H9 (cell line): ENCODE measurements around the gene MAP3K5. TPM values are rescaled to one million over a fixed set of nuclear protein-coding genes. Genes with fewer than 3 reads are reported as not detected.

Experiments
- DNase-seq: peaks from one replicate; pipeline ENCODE4 v3.0.0-alpha.2; 2017
- H2AFZ ChIP-seq: one replicate; pipeline ENCODE4 v1.6.1; 2013; ENCODE audit warnings: mild to moderate bottlenecking, low read length, control low read depth, moderate library complexity
- H2AK5ac ChIP-seq: 2 replicates; pipeline ENCODE4 v1.6.1; 2013; ENCODE audit warnings: low read length, control low read depth, mixed read lengths; ENCODE audit not compliant: insufficient read length
- H2BK120ac ChIP-seq: one replicate; pipeline ENCODE4 v1.6.1; 2013; ENCODE audit warnings: low read depth, mild to moderate bottlenecking, low read length, control low read depth, inconsistent platforms; ENCODE audit not compliant: poor library complexity, severe bottlenecking
- H2BK12ac ChIP-seq: 2 replicates; pipeline ENCODE4 v1.6.1; 2013; ENCODE audit warnings: low read length, control low read depth, mixed read lengths, low read depth; ENCODE audit not compliant: insufficient read length
- H2BK15ac ChIP-seq: 2 replicates; pipeline ENCODE4 v1.6.1; 2013; ENCODE audit warnings: low read depth, low read length, control low read depth
- H2BK20ac ChIP-seq: one replicate; pipeline ENCODE4 v1.6.1; 2013; ENCODE audit warnings: low read depth, mild to moderate bottlenecking, low read length, control low read depth, inconsistent platforms; ENCODE audit not compliant: poor library complexity, severe bottlenecking
- H2BK5ac ChIP-seq: 2 replicates; pipeline ENCODE4 v1.6.1; 2013; ENCODE audit warnings: low read length, control low read depth, mixed read lengths; ENCODE audit not compliant: insufficient read length
- H3K14ac ChIP-seq: 2 replicates; pipeline ENCODE4 v1.6.1; 2013; ENCODE audit warnings: low read length, control low read depth; ENCODE audit not compliant: insufficient read depth
- H3K18ac ChIP-seq: 2 replicates; pipeline ENCODE4 v1.6.1; 2013; ENCODE audit warnings: low read depth, mild to moderate bottlenecking, mixed read lengths, low read length, control low read depth; ENCODE audit not compliant: insufficient read length
- H3K23ac ChIP-seq: 2 replicates; pipeline ENCODE4 v1.6.1; 2013; ENCODE audit warnings: low read length, control low read depth, mixed read lengths, low read depth; ENCODE audit not compliant: insufficient read length
- H3K23me2 ChIP-seq: 2 replicates; pipeline ENCODE4 v1.6.1; 2013; ENCODE audit warnings: low read depth, mild to moderate bottlenecking, mixed read lengths, low read length, control low read depth; ENCODE audit not compliant: insufficient read length, poor library complexity, severe bottlenecking
- H3K27ac ChIP-seq: 2 replicates; pipeline ENCODE4 v1.5.1; 2013; ENCODE audit warnings: low read length, control low read depth, mixed read lengths, low read depth; ENCODE audit not compliant: insufficient read length
- H3K27me3 ChIP-seq: 2 replicates; pipeline ENCODE4 v1.6.1; 2013; ENCODE audit warnings: low read length, control low read depth, inconsistent platforms; ENCODE audit not compliant: insufficient read depth
- H3K4ac ChIP-seq: 2 replicates; pipeline ENCODE4 v1.6.1; 2013; ENCODE audit warnings: low read depth, mild to moderate bottlenecking, control low read depth, inconsistent platforms, low read length, moderate library complexity
- H3K4me1 ChIP-seq: 2 replicates; pipeline ENCODE4 v1.6.1; 2013; ENCODE audit warnings: low read length, control low read depth, inconsistent platforms; ENCODE audit not compliant: insufficient read depth
- H3K4me2 ChIP-seq: 2 replicates; pipeline ENCODE4 v1.6.1; 2013; ENCODE audit warnings: low read length, control low read depth, mixed read lengths; ENCODE audit not compliant: insufficient read length, insufficient read depth
- H3K56ac ChIP-seq: 2 replicates; pipeline ENCODE4 v1.6.1; 2013; ENCODE audit warnings: low read depth, mild to moderate bottlenecking, mixed read lengths, low read length, control low read depth; ENCODE audit not compliant: insufficient read length
- H3K79me1 ChIP-seq: 2 replicates; pipeline ENCODE4 v1.6.1; 2013; ENCODE audit warnings: low read depth, mild to moderate bottlenecking, moderate library complexity, low read length, control low read depth, inconsistent platforms; ENCODE audit not compliant: insufficient read depth, poor library complexity, severe bottlenecking
- H3K79me2 ChIP-seq: 2 replicates; pipeline ENCODE4 v1.6.1; 2013; ENCODE audit warnings: low read length, control low read depth, inconsistent platforms; ENCODE audit not compliant: insufficient read depth
- H3K9ac ChIP-seq: 2 replicates; pipeline ENCODE4 v1.6.1; 2013; ENCODE audit warnings: low read length, control low read depth, mixed read lengths; ENCODE audit not compliant: insufficient read length; ENCODE audit errors: extremely low read depth
- H3K9me3 ChIP-seq: one replicate; pipeline ENCODE4 v1.6.1; 2013; ENCODE audit warnings: low read depth, low read length, inconsistent platforms; ENCODE audit not compliant: control insufficient read depth
- H3T11ph ChIP-seq: one replicate; pipeline ENCODE4 v1.6.1; 2013; ENCODE audit warnings: mild to moderate bottlenecking, low read length, control low read depth, inconsistent platforms
- H4K20me1 ChIP-seq: one replicate; pipeline ENCODE4 v1.6.1; 2013; ENCODE audit not compliant: control insufficient read depth, insufficient read length, insufficient read depth
- H4K5ac ChIP-seq: 2 replicates; pipeline ENCODE4 v1.6.1; 2013; ENCODE audit warnings: low read depth, mild to moderate bottlenecking, mixed read lengths, low read length, control low read depth; ENCODE audit not compliant: insufficient read length
- H4K8ac ChIP-seq: replicated peaks from 2 replicates; pipeline ENCODE4 v1.6.1; 2013; ENCODE audit warnings: low read length, control low read depth, mixed read lengths, low read depth; ENCODE audit not compliant: insufficient read length
- H4K91ac ChIP-seq: 2 replicates; pipeline ENCODE4 v1.6.1; 2013; ENCODE audit warnings: low read depth, mild to moderate bottlenecking, moderate library complexity, mixed read lengths, low read length, control low read depth; ENCODE audit not compliant: insufficient read length
- H3K27ac Mint-ChIP-seq, 3 experiments: 2 replicates in 2 of 3; 3 replicates in 1 of 3; pipeline ENCODE4 v1.8.0; 2020 to 2021; ENCODE audit warnings: mixed read lengths in 3 of 3, mild to moderate bottlenecking in 1 of 3, moderate library complexity in 1 of 3
- H3K27me3 Mint-ChIP-seq: 2 replicates; pipeline ENCODE4 v1.8.0; 2021; ENCODE audit warnings: low read depth, mild to moderate bottlenecking, moderate library complexity, mixed read lengths
- H3K36me3 Mint-ChIP-seq, 3 experiments: 2 replicates in 2 of 3; 3 replicates in 1 of 3; pipeline ENCODE4 v1.8.0; 2020 to 2021; ENCODE audit warnings: low read depth in 3 of 3, mixed read lengths in 3 of 3; ENCODE audit not compliant: insufficient read depth in 1 of 3
- H3K4me1 Mint-ChIP-seq, 2 experiments: 2 replicates each; pipeline ENCODE4 v1.8.0; 2020; ENCODE audit warnings: mixed read lengths in 2 of 2
- H3K4me3 Mint-ChIP-seq, 2 experiments: 2 replicates in 1 of 2; 3 replicates in 1 of 2; pipeline ENCODE4 v1.8.0; 2020 to 2021; ENCODE audit warnings: mild to moderate bottlenecking in 2 of 2, mixed read lengths in 2 of 2, moderate library complexity in 1 of 2
- H3K9me3 Mint-ChIP-seq, 2 experiments: 2 replicates in 1 of 2; 3 replicates in 1 of 2; pipeline ENCODE4 v1.8.0; 2020; ENCODE audit warnings: mild to moderate bottlenecking in 2 of 2, mixed read lengths in 2 of 2, moderate library complexity in 1 of 2
- WGBS: extraction: QIAGEN DNeasy Blood & Tissue Kit; methylation state at CpG from one replicate; pipeline ENCODE4 v1.1.7; 2013; ENCODE audit warnings: missing lambda C conversion rate, low lambda C conversion rate, mixed read lengths; ENCODE audit not compliant: insufficient read length; ENCODE audit errors: extremely low coverage; 5-methylcytosine and 5-hydroxymethylcytosine counted together
- total RNA-seq: library from RNA; stranded (reverse); gene quantifications from 2 replicates; pipeline ENCODE4 v1.2.1, GENCODE V29; 2021
- TF ChIP-seq, protein P1 (sequence below): fragments of 200-600 bp; sonication (generic); conservative IDR thresholded peaks from 3 replicates; pipeline ENCODE4 v1.8.0; 2021; ENCODE audit warnings: antibody characterized with exemption, mild to moderate bottlenecking

The MAP3K5 gene
- total RNA-seq, 1 experiment from 2014 or later: 1.6 TPM

DNA sequence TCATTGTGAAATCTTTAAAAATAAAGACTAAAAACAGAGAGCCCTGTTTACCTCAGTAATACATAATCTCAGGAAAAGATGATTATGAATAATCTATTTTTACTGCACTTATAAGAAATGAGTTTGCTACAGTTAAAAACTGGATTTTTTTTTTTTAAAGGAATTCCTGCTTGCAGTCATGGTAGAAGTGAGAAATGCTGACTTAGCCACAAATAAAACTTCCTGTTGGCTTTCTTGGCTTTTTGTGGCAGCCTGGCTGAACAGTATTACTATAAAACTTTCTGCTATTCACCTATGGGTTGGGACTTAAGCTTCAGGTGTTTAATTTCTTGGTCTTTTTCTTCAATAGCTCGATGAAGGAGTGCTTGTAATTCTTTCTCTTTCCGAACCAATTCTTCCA lies 230.1 kb downstream of the MAP3K5 start:
- no peaks in the 10 kb centered on the region for H3K27me3 ChIP-seq
- Mint-ChIP-seq H3K9me3 (no peaks in the 10 kb centered on the region), H3K27me3 (no peaks in the 10 kb centered on the region), H3K4me3 (no peak overlapping the region), H3K27ac (no peak overlapping the region), H3K36me3 (no peaks in the 10 kb centered on the region), H3K4me1 (no peaks in the 10 kb centered on the region)
- H3K4me1 ChIP-seq: no peaks in the 10 kb centered on the region
- no peaks in the 10 kb centered on the region for H3K9me3 ChIP-seq
- H4K8ac ChIP-seq: no peak overlapping the region
- no peaks in the 10 kb centered on the region for H3K23me2 ChIP-seq
- H2BK15ac ChIP-seq: no peak overlapping the region
- no peak overlapping the region for H3K56ac ChIP-seq
- no peak overlapping the region for H3K14ac ChIP-seq
- H4K91ac ChIP-seq: no peak overlapping the region
- H3K4me2 ChIP-seq: no peak overlapping the region
- no peak overlapping the region for H2BK5ac ChIP-seq
- H2BK20ac ChIP-seq: no peak overlapping the region
- no peak overlapping the region for H2BK12ac ChIP-seq
- TF ChIP-seq, protein P1, sequence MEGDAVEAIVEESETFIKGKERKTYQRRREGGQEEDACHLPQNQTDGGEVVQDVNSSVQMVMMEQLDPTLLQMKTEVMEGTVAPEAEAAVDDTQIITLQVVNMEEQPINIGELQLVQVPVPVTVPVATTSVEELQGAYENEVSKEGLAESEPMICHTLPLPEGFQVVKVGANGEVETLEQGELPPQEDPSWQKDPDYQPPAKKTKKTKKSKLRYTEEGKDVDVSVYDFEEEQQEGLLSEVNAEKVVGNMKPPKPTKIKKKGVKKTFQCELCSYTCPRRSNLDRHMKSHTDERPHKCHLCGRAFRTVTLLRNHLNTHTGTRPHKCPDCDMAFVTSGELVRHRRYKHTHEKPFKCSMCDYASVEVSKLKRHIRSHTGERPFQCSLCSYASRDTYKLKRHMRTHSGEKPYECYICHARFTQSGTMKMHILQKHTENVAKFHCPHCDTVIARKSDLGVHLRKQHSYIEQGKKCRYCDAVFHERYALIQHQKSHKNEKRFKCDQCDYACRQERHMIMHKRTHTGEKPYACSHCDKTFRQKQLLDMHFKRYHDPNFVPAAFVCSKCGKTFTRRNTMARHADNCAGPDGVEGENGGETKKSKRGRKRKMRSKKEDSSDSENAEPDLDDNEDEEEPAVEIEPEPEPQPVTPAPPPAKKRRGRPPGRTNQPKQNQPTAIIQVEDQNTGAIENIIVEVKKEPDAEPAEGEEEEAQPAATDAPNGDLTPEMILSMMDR: no peak
- H3T11ph ChIP-seq: no peak overlapping the region
- DNase-seq: no peak
- H3K4ac ChIP-seq: no peak overlapping the region
- H2BK120ac ChIP-seq: no peak overlapping the region
- H3K27ac ChIP-seq: no peak overlapping the region
- no peak overlapping the region for H4K5ac ChIP-seq
- H3K18ac ChIP-seq: no peak overlapping the region
- H4K20me1 ChIP-seq: no peaks in the 10 kb centered on the region
- H3K79me2 ChIP-seq: no peaks in the 10 kb centered on the region
- H3K23ac ChIP-seq: no peak overlapping the region
- no peak overlapping the region for H2AFZ ChIP-seq
- WGBS: no CpG with 5 or more reads among the region's 2 CpGs
- no peak overlapping the region for H3K9ac ChIP-seq
- H2AK5ac ChIP-seq: no peak overlapping the region
- H3K79me1 ChIP-seq: no peaks in the 10 kb centered on the region
